Choroid plexus epithelial cell (primary cell): ENCODE measurements around the gene GSTM5.
"Not testable (repeated sequence)": the region's sequence is repeated elsewhere in the genome, so short reads cannot be mapped to it uniquely, and the experiment has no call there.

Source experiments
- DNase-seq: peaks from one replicate; pipeline ENCODE4 v3.0.0-alpha.2; 2010; ENCODE audit warnings: low read depth
- H3K4me3 ChIP-seq: 2 replicates; pipeline ENCODE4 v1.5.1; 2011; ENCODE audit warnings: low read depth, mild to moderate bottlenecking, control low read depth, low read length, moderate library complexity
- CTCF ChIP-seq: conservative IDR thresholded peaks from 2 replicates; pipeline ENCODE4 v1.5.1; 2011; ENCODE audit warnings: low read depth, mild to moderate bottlenecking, control low read depth, inconsistent platforms, low read length, moderate library complexity

Gene GSTM5

GRCh38 chr1:109728870-109729269, 16.8 kb downstream of the GSTM5 start:
- no peak for DNase-seq
- no peak overlapping the region for H3K4me3 ChIP-seq
- no peak for TF ChIP-seq CTCF

- no peak for DNase-seq
- TF ChIP-seq CTCF: no peak
- no peak overlapping the region for H3K4me3 ChIP-seq
These were observed 18.6 kb downstream of the GSTM5 start for GRCh38 chr1:109730666-109731065.

- DNase-seq: no peak
- no peak for TF ChIP-seq CTCF
- no peak overlapping the region for H3K4me3 ChIP-seq
These were observed 20.4 kb downstream of the GSTM5 start for GRCh38 chr1:109732390-109732881.

GRCh38 chr1:109733236-109733870, 21.3 kb downstream of the GSTM5 start:
- no peak overlapping the region for H3K4me3 ChIP-seq
- DNase-seq: no peak
- TF ChIP-seq CTCF: no peak

- peak overlapping the region; percentile 78 for H3K4me3 ChIP-seq
- peak; percentile 49 for DNase-seq
- TF ChIP-seq CTCF: no peak
These were observed 27.9 kb downstream of the GSTM5 start for GRCh38 chr1:109739738-109740614.

GRCh38 chr1:109740615-109741373, 28.7 kb downstream of the GSTM5 start, which contains the start of gene GSTM3:
Gene GSTM3 (minus strand): TSS chr1:109741038. CDS start chr1:109740287, 751 bp downstream.
- peak; percentile 8 for TF ChIP-seq CTCF
- no peak for DNase-seq
- H3K4me3 ChIP-seq: peak within 1 kb of the TSS; percentile 78

GRCh38 chr1:109748311-109748710, 36.3 kb downstream of the GSTM5 start:
- not testable (repeated sequence) for H3K4me3 ChIP-seq, DNase-seq
